Measurements from ENCODE around the gene CALML3. TPM values are rescaled to one million over a fixed set of nuclear protein-coding genes. Genes with fewer than 3 reads are reported as not detected.

Gene CALML3
- total and polyA plus RNA-seq, 2 experiments from 2014 or later, result not detected

DNA sequence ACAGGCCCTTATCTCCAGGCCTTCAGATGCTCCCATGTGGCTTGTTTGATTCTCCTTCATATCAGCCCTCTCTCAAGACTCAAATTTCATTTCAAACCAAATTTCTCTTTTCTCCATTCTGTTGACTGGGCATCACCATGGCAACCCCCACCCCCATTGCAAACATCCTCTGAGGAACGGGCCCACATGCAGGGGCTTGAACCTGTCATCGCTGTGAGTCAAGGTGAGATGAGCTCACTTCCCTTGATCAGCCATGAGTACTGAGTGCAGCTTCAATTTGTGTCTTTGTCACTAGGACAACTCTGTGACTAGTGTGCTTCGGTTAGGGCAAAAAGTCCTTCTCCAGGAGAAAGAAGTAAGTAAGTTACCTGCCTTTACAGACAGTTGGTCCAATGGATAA is 41.9 kb downstream of the CALML3 start:
- Histone ChIP-seq H3K4me1 (ENCODE audit: low read depth) (peaks cover 12% of the 10 kb centered on the region), H3K27ac (no peak overlapping the region), H3K36me3 (no peaks in the 10 kb centered on the region), H3K4me3 (no peak overlapping the region), H3K9me3 (ENCODE audit: low read depth) (no peaks in the 10 kb centered on the region), H3K27me3 (no peaks in the 10 kb centered on the region)
- DNase-seq (ENCODE audit: low read depth in 1 of 2, low spot score in 1 of 2), result no peak
- TF ChIP-seq, protein P1, sequence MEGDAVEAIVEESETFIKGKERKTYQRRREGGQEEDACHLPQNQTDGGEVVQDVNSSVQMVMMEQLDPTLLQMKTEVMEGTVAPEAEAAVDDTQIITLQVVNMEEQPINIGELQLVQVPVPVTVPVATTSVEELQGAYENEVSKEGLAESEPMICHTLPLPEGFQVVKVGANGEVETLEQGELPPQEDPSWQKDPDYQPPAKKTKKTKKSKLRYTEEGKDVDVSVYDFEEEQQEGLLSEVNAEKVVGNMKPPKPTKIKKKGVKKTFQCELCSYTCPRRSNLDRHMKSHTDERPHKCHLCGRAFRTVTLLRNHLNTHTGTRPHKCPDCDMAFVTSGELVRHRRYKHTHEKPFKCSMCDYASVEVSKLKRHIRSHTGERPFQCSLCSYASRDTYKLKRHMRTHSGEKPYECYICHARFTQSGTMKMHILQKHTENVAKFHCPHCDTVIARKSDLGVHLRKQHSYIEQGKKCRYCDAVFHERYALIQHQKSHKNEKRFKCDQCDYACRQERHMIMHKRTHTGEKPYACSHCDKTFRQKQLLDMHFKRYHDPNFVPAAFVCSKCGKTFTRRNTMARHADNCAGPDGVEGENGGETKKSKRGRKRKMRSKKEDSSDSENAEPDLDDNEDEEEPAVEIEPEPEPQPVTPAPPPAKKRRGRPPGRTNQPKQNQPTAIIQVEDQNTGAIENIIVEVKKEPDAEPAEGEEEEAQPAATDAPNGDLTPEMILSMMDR (IDR thresholded peaks at IDR 0.05; ENCODE audit: low read depth, low read length), result no peak

DNA sequence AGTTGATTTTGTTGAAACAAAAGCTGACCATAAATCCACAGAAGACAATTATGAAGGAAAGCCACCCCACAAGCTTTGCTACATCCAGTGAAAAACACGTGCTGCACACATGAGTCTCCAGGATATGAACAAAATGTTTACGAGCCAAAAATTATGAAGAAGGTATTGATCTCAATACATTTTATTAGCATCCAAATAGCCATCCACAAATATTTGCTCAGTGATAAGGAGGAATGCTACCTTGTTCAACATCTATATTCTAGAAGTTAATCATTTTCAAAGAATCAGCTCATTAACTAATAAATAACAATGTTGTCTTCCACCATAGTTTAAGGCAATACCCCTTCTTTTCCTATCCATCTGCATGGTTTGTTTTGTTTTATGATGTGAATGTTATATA is 42.7 kb downstream of the CALML3 start:
- TF ChIP-seq, protein P1 (IDR thresholded peaks at IDR 0.05; ENCODE audit: low read depth, low read length), result no peak
- Histone ChIP-seq H3K4me1 (ENCODE audit: low read depth) (peaks cover 12% of the 10 kb centered on the region), H3K4me3 (no peak overlapping the region), H3K36me3 (no peaks in the 10 kb centered on the region), H3K9me3 (ENCODE audit: low read depth) (no peaks in the 10 kb centered on the region), H3K27me3 (no peaks in the 10 kb centered on the region), H3K27ac (no peak overlapping the region)
- DNase-seq (ENCODE audit: low read depth in 1 of 2, low spot score in 1 of 2), result no peak

DNA sequence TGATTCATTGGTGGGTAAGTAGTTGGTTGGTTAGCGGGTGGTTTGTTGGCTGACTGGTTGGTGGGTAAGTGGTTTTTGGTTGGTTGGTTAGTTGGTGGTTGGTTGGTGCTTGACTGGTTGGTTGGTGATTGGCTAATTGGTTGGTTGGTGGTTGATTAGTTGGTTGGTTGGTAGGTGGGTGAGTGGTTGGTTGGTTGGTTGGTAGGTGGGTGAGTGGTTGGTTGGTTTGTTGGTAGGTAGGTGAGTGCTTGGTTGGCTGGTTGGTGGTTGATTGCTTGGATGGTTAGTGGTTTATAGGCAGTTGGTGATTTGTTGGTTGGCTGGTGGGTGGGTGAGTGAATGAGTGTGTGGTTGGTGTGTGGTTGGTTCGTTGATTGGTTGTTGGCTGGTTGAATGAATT is 44.2 kb downstream of the CALML3 start:
- no peak for DNase-seq (ENCODE audit: low read depth in 1 of 2, low spot score in 1 of 2)
- TF ChIP-seq, protein P1 (IDR thresholded peaks at IDR 0.05; ENCODE audit: low read depth, low read length), result no peak
- Histone ChIP-seq H3K4me3 (no peak overlapping the region), H3K4me1 (ENCODE audit: low read depth) (peaks cover 4% of the 10 kb centered on the region), H3K27ac (no peak overlapping the region), H3K36me3 (no peaks in the 10 kb centered on the region), H3K27me3 (no peaks in the 10 kb centered on the region), H3K9me3 (ENCODE audit: low read depth) (no peaks in the 10 kb centered on the region)

DNA sequence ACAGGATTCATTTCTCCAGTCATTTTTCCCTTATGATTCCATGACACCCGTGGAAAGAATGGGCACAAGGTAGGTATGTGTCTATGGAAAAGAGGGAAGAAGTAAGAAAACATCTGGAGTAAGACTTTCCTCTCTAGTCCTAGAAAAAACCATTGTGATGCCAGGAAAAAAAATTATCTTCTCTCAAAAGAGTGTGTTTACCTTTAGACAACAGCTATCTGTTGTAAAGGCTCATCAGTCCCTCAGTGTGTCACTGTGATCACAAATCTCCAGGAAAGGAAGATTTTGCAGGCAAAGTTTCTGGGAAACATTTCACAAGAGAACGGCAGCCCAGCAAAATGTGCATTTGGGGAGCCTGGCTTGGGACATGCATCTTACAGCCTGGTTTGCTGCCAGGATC is 44.8 kb downstream of the CALML3 start:
- Histone ChIP-seq H3K9me3 (ENCODE audit: low read depth) (no peaks in the 10 kb centered on the region), H3K36me3 (no peaks in the 10 kb centered on the region), H3K4me3 (no peak overlapping the region), H3K27me3 (no peaks in the 10 kb centered on the region), H3K4me1 (ENCODE audit: low read depth) (peaks cover 4% of the 10 kb centered on the region), H3K27ac (no peak overlapping the region)
- DNase-seq (ENCODE audit: low read depth in 1 of 2, low spot score in 1 of 2), result no peak
- TF ChIP-seq, protein P1 (IDR thresholded peaks at IDR 0.05; ENCODE audit: low read depth, low read length), result no peak

DNA sequence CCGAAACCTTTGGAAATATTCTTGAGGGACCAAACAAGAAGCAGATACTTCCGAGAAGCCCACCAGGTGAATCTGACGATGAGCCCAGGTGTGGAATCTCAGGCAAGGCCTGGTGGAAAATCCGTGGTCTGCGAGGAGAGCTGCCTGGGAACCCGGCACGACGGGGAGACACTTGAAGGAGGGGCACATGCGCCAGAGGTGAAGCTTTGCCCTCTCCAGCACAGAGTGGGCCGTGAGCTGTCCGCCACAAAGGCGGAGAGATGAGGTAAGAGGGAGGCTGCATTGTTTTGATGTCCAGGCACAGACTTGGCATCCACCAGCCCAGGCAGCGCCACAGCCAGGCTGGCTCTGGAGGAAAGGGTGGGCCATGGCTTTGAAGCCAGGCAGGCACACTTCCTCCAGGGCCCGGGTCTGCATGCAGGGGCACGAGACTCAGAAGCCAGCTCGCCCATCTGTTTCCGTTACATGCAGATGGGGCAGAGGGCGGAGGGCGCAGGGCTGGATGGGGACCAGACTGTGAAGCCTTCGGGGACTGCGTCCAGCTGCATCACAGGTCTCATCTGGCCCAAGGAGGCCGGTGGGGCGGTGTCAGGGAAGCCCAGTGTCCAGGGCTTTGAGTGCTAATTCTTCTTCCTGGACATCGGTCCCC is 45.4 kb downstream of the CALML3 start:
- DNase-seq (ENCODE audit: low read depth in 1 of 2, low spot score in 1 of 2), result no peak
- no peak overlapping the region for H3K4me3 ChIP-seq
- H3K9me3 ChIP-seq (ENCODE audit: low read depth), result no peaks in the 10 kb centered on the region
- TF ChIP-seq, protein P1 (IDR thresholded peaks at IDR 0.05; ENCODE audit: low read depth, low read length), result no peak
- no peaks in the 10 kb centered on the region for H3K27me3 ChIP-seq
- H3K27ac ChIP-seq, result no peak overlapping the region
- H3K4me1 ChIP-seq (ENCODE audit: low read depth), result peaks cover 4% of the 10 kb centered on the region
- no peaks in the 10 kb centered on the region for H3K36me3 ChIP-seq
